K562 (cell line): Measurements from ENCODE around the gene KCNMB2.

ENCODE experiments used
- CTCF ChIP-seq, 3 experiments: IDR thresholded peaks in 2 of 3; conservative IDR thresholded peaks in 1 of 3; 2 replicates each; pipeline ENCODE4 v1.5.1; 2011 to 2012; ENCODE audit warnings: low read length in 3 of 3, mild to moderate bottlenecking in 3 of 3, control low read depth in 2 of 3, improper control_type of control experiment in 1 of 3, inconsistent platforms in 1 of 3, low read depth in 1 of 3, mixed read lengths in 1 of 3, moderate library complexity in 1 of 3; ENCODE audit not compliant: insufficient read depth in 2 of 3
- FOXM1 ChIP-seq, 2 experiments: fragments of 450-650 bp in 1 of 2; sonication (generic) in 1 of 2; formaldehyde crosslinking in 1 of 2; IDR thresholded peaks; 2 replicates each; pipeline versions ENCODE4 v1.6.1 to v1.9.0; 2017 to 2022; ENCODE audit warnings: low read depth in 2 of 2, mild to moderate bottlenecking in 2 of 2, missing genetic modification reagents in 1 of 2, moderate library complexity in 1 of 2
- HCFC1 ChIP-seq: IDR thresholded peaks from 2 replicates; pipeline ENCODE4 v1.6.1; 2012; ENCODE audit warnings: low read depth, low read length, improper control_type of control experiment
- HDGF ChIP-seq: fragments of 450-650 bp; IDR thresholded peaks from 2 replicates; pipeline ENCODE4 v1.6.1; 2016
- JUND ChIP-seq, 2 experiments: IDR thresholded peaks; 2 replicates in 1 of 2; 3 replicates in 1 of 2; pipeline ENCODE4 v1.6.1; 2011; ENCODE audit warnings: borderline replicate concordance in 2 of 2, low read depth in 2 of 2, low read length in 2 of 2, improper control_type of control experiment in 1 of 2, missing biosample characterization in 1 of 2, missing genetic modification characterization in 1 of 2, missing genetic modification reagents in 1 of 2
- RBFOX2 ChIP-seq: fragments of 200-400 bp; formaldehyde crosslinking; IDR thresholded peaks from 2 replicates; pipeline ENCODE4 v1.6.1; 2017; ENCODE audit warnings: low read depth, mild to moderate bottlenecking, low read length, moderate library complexity
- SREBF2 ChIP-seq: sonication (generic); formaldehyde crosslinking; IDR thresholded peaks from 2 replicates; pipeline ENCODE4 v1.4.0; 2020; ENCODE audit warnings: mild to moderate bottlenecking, missing genetic modification reagents
- WHSC1 ChIP-seq: IDR thresholded peaks from one replicate; pipeline ENCODE4 v1.6.1; 2012; ENCODE audit warnings: low read length, control low read depth, inconsistent platforms
- TF ChIP-seq, protein P1 (sequence below): sonication (generic); formaldehyde crosslinking; IDR thresholded peaks from 2 replicates; pipeline ENCODE4 v1.9.0; 2022; ENCODE audit warnings: mild to moderate bottlenecking, missing genetic modification reagents

- TF ChIP-seq HDGF (no peak), WHSC1 (no peak), RBFOX2 (no peak), CTCF (IDR thresholded peaks at IDR 0.05 in 2 of 3, conservative IDR thresholded peaks at IDR 0.05 in 1 of 3; ENCODE audit: insufficient read depth in 2 of 3, low read depth in 1 of 3, low read length in 3 of 3) (no peak), FOXM1 (IDR thresholded peaks at IDR 0.05; ENCODE audit: low read depth) (no peak), FOXM1 (CRISPR knock-in tag; IDR thresholded peaks at IDR 0.05; ENCODE audit: low read depth) (no peak), SREBF2 (no peak), JUND (IDR thresholded peaks at IDR 0.05; ENCODE audit: borderline replicate concordance, low read depth, low read length) (no peak), JUND (tag; IDR thresholded peaks at IDR 0.05; ENCODE audit: borderline replicate concordance, low read depth, low read length) (no peak), HCFC1 (no peak)
- TF ChIP-seq, protein P1, sequence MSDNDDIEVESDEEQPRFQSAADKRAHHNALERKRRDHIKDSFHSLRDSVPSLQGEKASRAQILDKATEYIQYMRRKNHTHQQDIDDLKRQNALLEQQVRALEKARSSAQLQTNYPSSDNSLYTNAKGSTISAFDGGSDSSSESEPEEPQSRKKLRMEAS (CRISPR knock-in tag): no peak
These were observed 286.5 kb downstream of the KCNMB2 start for GRCh38 chr3:178822722-178823121.
